Embryonic facial prominence (tissue), 1 donor: ENCODE results near the gene SPTBN2.
A peak's percentile ranks its signal among the peaks of the same experiment; 100 is the strongest.
"Not testable (repeated sequence)": the region's sequence is repeated elsewhere in the genome, so short reads cannot be mapped to it uniquely, and the experiment has no call there.

Experiments
- DNase-seq: peaks from one replicate; pipeline ENCODE4 v3.0.0-alpha.2; 2016; ENCODE audit errors: extremely low spot score

SPTBN2 gene

DNA sequence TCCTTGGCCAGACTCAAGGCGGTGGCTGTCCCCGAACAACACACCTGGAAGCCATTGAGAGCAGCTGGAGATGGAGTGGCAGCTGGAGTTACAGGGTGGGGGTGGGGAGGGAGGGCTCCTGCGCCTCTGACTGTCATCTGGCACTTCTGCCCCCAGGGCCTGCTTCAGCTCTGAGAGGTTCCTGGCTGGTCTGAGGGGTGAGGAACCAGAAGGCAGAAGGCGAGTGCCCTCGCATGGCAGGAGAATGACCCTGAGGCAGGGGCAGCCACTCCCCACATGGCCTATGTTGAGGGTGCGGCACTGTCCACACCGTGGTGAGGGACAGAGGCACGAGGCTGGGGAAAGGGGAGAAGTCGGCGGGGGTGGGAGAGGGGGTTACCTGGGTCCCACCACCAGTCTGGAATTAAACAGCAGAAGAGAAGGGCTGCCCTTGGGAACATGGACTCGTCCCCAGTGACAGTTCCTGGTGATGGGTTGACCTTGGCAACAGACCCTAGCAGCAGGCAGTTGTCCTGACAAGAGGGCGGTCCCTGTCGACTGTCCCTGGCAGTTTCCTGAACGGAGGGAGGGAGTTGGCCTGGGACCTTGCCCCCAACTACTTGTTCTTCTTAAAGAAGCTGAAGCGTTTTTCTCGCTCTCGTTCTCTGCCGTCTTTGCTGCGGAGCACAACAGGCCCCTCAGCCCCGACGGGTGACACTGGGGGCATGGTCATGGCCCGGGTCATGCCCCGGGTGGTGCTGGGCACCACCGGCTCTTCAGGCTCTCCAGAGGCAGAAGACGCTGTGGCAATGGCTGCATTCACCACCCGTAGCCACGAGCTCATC is 43.5 kb downstream of the SPTBN2 start:
- no peak for DNase-seq

DNA sequence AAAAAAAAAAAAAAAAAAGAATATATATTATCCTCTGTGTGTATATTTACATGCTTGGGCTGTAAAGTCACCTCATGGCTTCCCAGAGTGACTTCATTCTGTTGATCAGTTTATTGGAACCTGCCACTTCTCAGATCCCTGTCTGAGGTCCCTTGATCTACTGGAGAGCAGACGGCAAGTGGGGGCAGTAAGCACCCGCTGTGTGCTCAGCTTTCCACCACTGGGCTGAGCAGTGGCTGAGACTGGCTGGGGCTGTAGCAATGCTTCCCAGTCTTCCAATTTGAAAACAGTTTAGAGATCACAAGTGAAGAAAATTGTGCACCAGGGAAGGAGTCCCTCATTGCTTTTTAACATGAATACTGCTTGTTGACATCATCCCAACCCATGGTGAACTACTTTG is 44.4 kb downstream of the SPTBN2 start:
- DNase-seq, result no peak

DNA sequence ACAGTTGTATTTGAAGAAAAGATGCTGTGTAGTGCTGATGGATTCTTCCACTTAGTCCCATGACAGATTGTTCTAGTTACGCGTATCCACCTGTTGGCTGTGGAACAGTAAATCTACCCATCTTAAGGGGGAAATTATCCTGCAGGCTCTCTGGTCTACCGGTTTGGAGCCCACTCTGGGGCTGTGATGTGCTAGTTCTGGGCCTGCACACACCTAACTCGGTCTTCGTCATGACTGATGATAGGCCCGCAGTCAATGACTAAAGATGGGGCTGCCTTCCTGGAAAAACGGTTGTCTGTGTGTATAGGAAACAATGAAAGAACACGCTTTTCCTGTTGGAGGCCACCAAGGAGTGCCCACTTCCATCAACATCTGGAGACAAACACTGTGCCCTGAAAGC is 45.1 kb downstream of the SPTBN2 start:
- DNase-seq, result no peak

- no peak for DNase-seq
These were observed 47.9 kb downstream of the SPTBN2 start for GRCh38 chr11:66680966-66681645.

GRCh38 chr11:66677599-66678375 is 51.2 kb downstream of the SPTBN2 start, which contains the start of gene RBM4B:
Gene RBM4B, minus strand, starts transcription at chr11:66677887. Its CDS starts 808 bp downstream, at chr11:66677079.
- peak; percentile 93 for DNase-seq

- DNase-seq, result peak; percentile 9
These were observed 52.0 kb downstream of the SPTBN2 start for GRCh38 chr11:66676931-66677598.

- DNase-seq, result no peak
These were observed 52.6 kb downstream of the SPTBN2 start for GRCh38 chr11:66676282-66676919.

DNA sequence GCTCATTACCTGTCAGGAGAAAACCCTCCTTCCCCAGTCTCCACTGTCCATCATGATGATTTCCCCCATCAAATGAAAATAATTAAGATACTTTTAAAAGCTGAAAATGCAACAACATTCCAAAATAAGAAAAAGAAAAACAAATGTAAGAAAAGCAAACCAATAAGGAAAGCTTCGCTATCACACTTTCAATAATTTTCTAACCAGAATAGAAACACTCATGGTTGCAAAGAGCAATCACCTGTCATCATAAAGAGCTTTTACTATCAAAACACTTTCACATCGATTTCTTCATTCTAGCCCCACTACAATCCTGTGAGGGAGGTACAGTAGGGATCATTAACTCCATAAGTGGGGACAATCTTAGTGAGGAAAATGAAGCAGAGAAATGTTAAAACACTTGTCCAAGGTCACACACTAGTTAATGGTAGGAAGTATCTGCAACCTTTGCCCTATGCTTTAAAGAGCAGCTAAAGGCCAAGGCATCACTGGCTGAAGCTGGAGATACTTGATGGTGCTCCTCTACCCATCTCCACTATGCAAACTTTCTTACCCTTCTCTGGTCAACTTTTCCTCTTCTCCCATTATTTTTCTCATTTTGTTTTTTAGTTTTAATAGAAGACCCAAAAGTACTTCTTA is 53.9 kb downstream of the SPTBN2 start:
- DNase-seq, result no peak

- no peak for DNase-seq
These were observed 58.2 kb downstream of the SPTBN2 start for GRCh38 chr11:66670816-66671215.

DNA sequence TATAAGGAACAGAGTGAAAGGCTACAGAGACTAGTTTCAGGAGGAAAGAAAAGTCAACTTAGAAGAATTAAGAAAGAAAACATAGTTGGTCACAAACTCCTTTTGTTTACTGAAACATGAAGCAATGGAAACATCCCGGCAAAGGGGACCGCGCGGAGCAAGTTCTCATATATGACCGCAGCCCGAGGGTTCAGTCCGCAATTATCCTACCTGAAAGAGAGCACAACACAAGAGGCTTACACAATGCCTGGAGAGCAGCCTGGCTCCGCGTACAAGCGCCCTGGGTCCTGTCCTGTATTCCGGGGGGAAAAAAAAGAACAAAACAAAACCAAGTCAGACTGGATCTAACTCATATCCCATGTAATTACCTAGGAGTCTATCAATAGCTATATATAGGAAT is 63.6 kb downstream of the SPTBN2 start:
- DNase-seq, result no peak

GRCh38 chr11:66663741-66664296 is 65.2 kb downstream of the SPTBN2 start:
- DNase-seq, result no peak

GRCh38 chr11:66659763-66660162 is 69.3 kb downstream of the SPTBN2 start:
- no peak for DNase-seq

- DNase-seq, result no peak
These were observed 75.9 kb downstream of the SPTBN2 start for GRCh38 chr11:66653123-66653522.

- DNase-seq, result no peak
These were observed 76.4 kb downstream of the SPTBN2 start for GRCh38 chr11:66652651-66653050.

GRCh38 chr11:66651016-66651415 is 78.0 kb downstream of the SPTBN2 start:
- DNase-seq, result no peak

DNA sequence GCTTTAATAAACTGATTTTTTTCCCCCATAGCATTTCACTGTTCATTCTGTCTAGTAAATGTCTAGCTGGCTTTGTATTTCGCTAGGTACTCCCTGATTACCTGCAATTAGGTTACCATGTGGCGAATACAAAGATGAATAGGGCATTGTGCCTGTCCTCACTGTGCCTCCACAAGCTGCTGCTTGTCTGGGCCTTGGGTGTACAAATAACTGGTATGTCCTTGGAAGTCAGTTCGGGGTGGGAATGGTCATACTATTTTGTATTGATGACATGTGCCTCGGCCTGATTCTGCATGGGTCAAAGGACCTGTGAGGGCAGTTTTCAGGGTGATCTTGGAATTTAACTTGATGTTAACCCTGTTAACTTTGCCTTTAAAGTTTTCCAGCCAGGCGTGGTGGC is 79.1 kb downstream of the SPTBN2 start:
- no peak for DNase-seq

DNA sequence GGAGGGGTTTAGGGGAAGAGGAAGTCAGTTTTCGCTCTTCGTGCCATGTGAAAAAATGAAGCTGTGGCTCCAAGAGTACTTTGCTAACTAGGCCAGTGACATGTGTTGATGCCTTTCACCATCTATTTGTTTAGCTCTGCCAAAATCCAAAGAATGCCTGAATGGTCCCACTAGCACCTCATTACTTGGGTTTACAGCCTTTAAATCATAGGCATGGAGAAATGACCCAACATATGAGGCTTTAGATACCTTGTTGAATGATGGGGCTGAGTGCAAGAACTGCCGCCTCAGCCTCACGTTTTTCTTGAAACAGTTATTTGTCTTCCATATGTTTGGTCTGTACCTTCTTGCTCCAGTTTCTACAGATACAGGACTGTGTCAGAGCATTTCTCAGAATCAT is 82.2 kb downstream of the SPTBN2 start:
- DNase-seq, result no peak

GRCh38 chr11:66643745-66644437 is 85.1 kb downstream of the SPTBN2 start:
- no peak for DNase-seq

- no peak for DNase-seq
These were observed 87.2 kb downstream of the SPTBN2 start for GRCh38 chr11:66641834-66642233.

GRCh38 chr11:66639814-66640340 is 89.1 kb downstream of the SPTBN2 start:
- DNase-seq, result not testable (repeated sequence)
